ENCODE results near the gene SIK3. TPM values are rescaled to one million over a fixed set of nuclear protein-coding genes. Genes with fewer than 3 reads are reported as not detected.
"Not testable (repeated sequence)": the region's sequence is repeated elsewhere in the genome, so short reads cannot be mapped to it uniquely, and the experiment has no call there.

SIK3 gene
- total RNA-seq, 1 experiment from 2014 or later = 31.4 TPM

GRCh38 chr11:117026593-117027330, 71.5 kb downstream of the SIK3 start:
- Histone ChIP-seq H3K9me3 (ENCODE audit: control insufficient read depth, low read depth, low read length) (no peaks in the 10 kb centered on the region), H2BK120ac (ENCODE audit: low read depth, low read length, poor library complexity, severe bottlenecking) (no peak overlapping the region), H3K23ac (ENCODE audit: insufficient read length, low read depth, low read length) (no peak overlapping the region), H3K4ac (ENCODE audit: low read depth, low read length) (no peak overlapping the region), H4K5ac (ENCODE audit: insufficient read length, low read depth, low read length) (no peak overlapping the region), H2AFZ (ENCODE audit: low read length) (no peak overlapping the region), H3K4me2 (ENCODE audit: insufficient read depth, insufficient read length, low read length) (no peak overlapping the region), H4K20me1 (ENCODE audit: control insufficient read depth, insufficient read depth, insufficient read length) (no peaks in the 10 kb centered on the region), H3K27ac (ENCODE audit: insufficient read length, low read depth, low read length) (no peak overlapping the region), H2BK5ac (ENCODE audit: insufficient read length, low read length) (no peak overlapping the region), H3K23me2 (ENCODE audit: insufficient read length, low read depth, low read length, poor library complexity, severe bottlenecking) (no peaks in the 10 kb centered on the region), H3K14ac (ENCODE audit: insufficient read depth, low read length) (no peak overlapping the region), H3K18ac (ENCODE audit: insufficient read length, low read depth, low read length) (no peak overlapping the region), H2AK5ac (ENCODE audit: insufficient read length, low read length) (no peak overlapping the region), H2BK15ac (ENCODE audit: low read depth, low read length) (no peak overlapping the region), H3K4me1 (ENCODE audit: insufficient read depth, low read length) (no peaks in the 10 kb centered on the region), H4K91ac (ENCODE audit: insufficient read length, low read depth, low read length) (no peak overlapping the region), H3T11ph (ENCODE audit: low read length) (no peak overlapping the region), H3K9ac (ENCODE audit: extremely low read depth, insufficient read length, low read length) (no peak overlapping the region), H3K56ac (ENCODE audit: insufficient read length, low read depth, low read length) (no peak overlapping the region), H3K79me2 (ENCODE audit: insufficient read depth, low read length) (peaks cover 2% of the 10 kb centered on the region; the same call in 1 of the 2 replicates), H2BK12ac (ENCODE audit: insufficient read length, low read depth, low read length) (no peak overlapping the region), H3K27me3 (ENCODE audit: insufficient read depth, low read length) (no peaks in the 10 kb centered on the region), H3K79me1 (ENCODE audit: insufficient read depth, low read depth, low read length, poor library complexity, severe bottlenecking) (no peaks in the 10 kb centered on the region), H4K8ac (replicated peaks; ENCODE audit: insufficient read length, low read depth, low read length) (no peak overlapping the region), H2BK20ac (ENCODE audit: low read depth, low read length, poor library complexity, severe bottlenecking) (no peak overlapping the region)
- Mint-ChIP-seq H3K4me3 (no peak overlapping the region), H3K36me3 (ENCODE audit: insufficient read depth in 1 of 3, low read depth in 3 of 3) (no peaks in the 10 kb centered on the region), H3K4me1 (peaks cover 4 to 12% of the 10 kb centered on the region in 2 experiments; a peak in 3 of 4 replicates), H3K27ac (peak overlapping the region in 1 of 3 experiments; percentile 83; a peak in 2 of 7 replicates), H3K9me3 (no peaks in the 10 kb centered on the region), H3K27me3 (ENCODE audit: low read depth) (no peaks in the 10 kb centered on the region)
- DNase-seq = no peak
- no CpG with 5 or more reads among the region's 6 CpGs for WGBS (ENCODE audit: extremely low coverage, insufficient read length, low lambda C conversion rate)
- TF ChIP-seq, protein P1, sequence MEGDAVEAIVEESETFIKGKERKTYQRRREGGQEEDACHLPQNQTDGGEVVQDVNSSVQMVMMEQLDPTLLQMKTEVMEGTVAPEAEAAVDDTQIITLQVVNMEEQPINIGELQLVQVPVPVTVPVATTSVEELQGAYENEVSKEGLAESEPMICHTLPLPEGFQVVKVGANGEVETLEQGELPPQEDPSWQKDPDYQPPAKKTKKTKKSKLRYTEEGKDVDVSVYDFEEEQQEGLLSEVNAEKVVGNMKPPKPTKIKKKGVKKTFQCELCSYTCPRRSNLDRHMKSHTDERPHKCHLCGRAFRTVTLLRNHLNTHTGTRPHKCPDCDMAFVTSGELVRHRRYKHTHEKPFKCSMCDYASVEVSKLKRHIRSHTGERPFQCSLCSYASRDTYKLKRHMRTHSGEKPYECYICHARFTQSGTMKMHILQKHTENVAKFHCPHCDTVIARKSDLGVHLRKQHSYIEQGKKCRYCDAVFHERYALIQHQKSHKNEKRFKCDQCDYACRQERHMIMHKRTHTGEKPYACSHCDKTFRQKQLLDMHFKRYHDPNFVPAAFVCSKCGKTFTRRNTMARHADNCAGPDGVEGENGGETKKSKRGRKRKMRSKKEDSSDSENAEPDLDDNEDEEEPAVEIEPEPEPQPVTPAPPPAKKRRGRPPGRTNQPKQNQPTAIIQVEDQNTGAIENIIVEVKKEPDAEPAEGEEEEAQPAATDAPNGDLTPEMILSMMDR (conservative IDR thresholded peaks at IDR 0.05) = no peak

DNA sequence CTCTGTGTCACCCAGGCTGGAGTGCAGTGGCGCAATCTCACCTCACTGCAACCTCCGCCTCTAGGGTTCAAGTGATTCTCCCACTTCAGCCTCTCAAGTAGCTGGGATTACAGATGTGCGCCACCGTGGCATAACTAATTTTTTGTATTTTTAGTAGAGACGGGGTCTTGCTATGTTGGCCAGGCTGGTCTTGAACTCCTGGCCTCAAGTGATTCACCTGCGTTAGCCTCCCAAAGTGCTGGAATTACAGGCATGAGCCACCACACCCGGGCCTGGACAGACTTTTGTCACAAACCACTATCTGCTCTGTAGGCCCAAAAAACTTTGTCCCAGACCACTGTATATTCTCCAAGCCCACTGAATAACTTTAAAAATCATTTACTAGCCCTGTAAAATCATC, 74.5 kb downstream of the SIK3 start:
- not testable (repeated sequence) for H3K36me3 Mint-ChIP-seq (ENCODE audit: insufficient read depth in 1 of 3, low read depth in 3 of 3); H4K91ac ChIP-seq (ENCODE audit: insufficient read length, low read depth, low read length); H3K27me3 Mint-ChIP-seq (ENCODE audit: low read depth); H2BK5ac ChIP-seq (ENCODE audit: insufficient read length, low read length); H3K4me2 ChIP-seq (ENCODE audit: insufficient read depth, insufficient read length, low read length); H4K8ac ChIP-seq (replicated peaks; ENCODE audit: insufficient read length, low read depth, low read length); H3T11ph ChIP-seq (ENCODE audit: low read length); H3K27ac Mint-ChIP-seq; H3K79me1 ChIP-seq (ENCODE audit: insufficient read depth, low read depth, low read length, poor library complexity, severe bottlenecking); H3K23me2 ChIP-seq (ENCODE audit: insufficient read length, low read depth, low read length, poor library complexity, severe bottlenecking); H2BK120ac ChIP-seq (ENCODE audit: low read depth, low read length, poor library complexity, severe bottlenecking); H3K27me3 ChIP-seq (ENCODE audit: insufficient read depth, low read length); H3K18ac ChIP-seq (ENCODE audit: insufficient read length, low read depth, low read length); H3K23ac ChIP-seq (ENCODE audit: insufficient read length, low read depth, low read length); H3K4me1 ChIP-seq (ENCODE audit: insufficient read depth, low read length); H3K27ac ChIP-seq (ENCODE audit: insufficient read length, low read depth, low read length); H3K9ac ChIP-seq (ENCODE audit: extremely low read depth, insufficient read length, low read length); H2AK5ac ChIP-seq (ENCODE audit: insufficient read length, low read length); H3K56ac ChIP-seq (ENCODE audit: insufficient read length, low read depth, low read length); H2AFZ ChIP-seq (ENCODE audit: low read length); H2BK15ac ChIP-seq (ENCODE audit: low read depth, low read length); H3K4ac ChIP-seq (ENCODE audit: low read depth, low read length); H3K9me3 Mint-ChIP-seq; H3K4me3 Mint-ChIP-seq; H4K20me1 ChIP-seq (ENCODE audit: control insufficient read depth, insufficient read depth, insufficient read length); H3K9me3 ChIP-seq (ENCODE audit: control insufficient read depth, low read depth, low read length); H3K79me2 ChIP-seq (ENCODE audit: insufficient read depth, low read length); H4K5ac ChIP-seq (ENCODE audit: insufficient read length, low read depth, low read length); H3K14ac ChIP-seq (ENCODE audit: insufficient read depth, low read length); DNase-seq; H2BK20ac ChIP-seq (ENCODE audit: low read depth, low read length, poor library complexity, severe bottlenecking); H2BK12ac ChIP-seq (ENCODE audit: insufficient read length, low read depth, low read length)
- WGBS (ENCODE audit: extremely low coverage, insufficient read length, low lambda C conversion rate) = no CpG with 5 or more reads among the region's 7 CpGs
- H3K4me1 Mint-ChIP-seq = peaks cover 12 to 24% of the 10 kb centered on the region in 2 experiments
